ENCODE data around the gene COL18A1.

Gene COL18A1

DNA sequence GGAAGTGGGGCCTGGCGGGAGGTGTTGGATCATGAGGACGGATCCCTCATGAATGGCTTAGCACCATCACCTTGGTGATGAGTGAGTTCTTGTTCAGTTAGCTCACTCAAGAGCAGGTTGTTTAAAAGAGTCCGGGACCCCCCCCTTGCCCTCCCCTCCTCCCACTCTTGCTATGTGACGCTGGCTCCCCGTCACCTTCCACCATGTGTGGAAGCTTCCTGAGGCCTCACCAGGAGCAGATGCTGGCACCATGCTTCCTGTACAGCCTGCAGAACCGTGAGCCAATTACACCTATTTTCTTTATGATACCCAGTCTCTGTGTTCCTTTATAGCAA, 140.2 kb downstream of the COL18A1 start:
- ATAC-seq (ENCODE audit: low read depth) (no peak), DNase-seq (ENCODE audit: low spot score) (no peak)
- H3K36me3 ChIP-seq (ENCODE audit: low read depth), result no peaks in the 10 kb centered on the region
- no peaks in the 10 kb centered on the region for H3K27me3 ChIP-seq (ENCODE audit: insufficient read depth, poor library complexity, severe bottlenecking)
- H3K4me3 ChIP-seq (ENCODE audit: severe bottlenecking), result no peak overlapping the region
- no peak overlapping the region for H3K27ac ChIP-seq (ENCODE audit: poor library complexity, severe bottlenecking)
- no peaks in the 10 kb centered on the region for H3K4me1 ChIP-seq (ENCODE audit: insufficient read depth, poor library complexity, severe bottlenecking)
- TF ChIP-seq CTCF (IDR thresholded peaks at IDR 0.05; ENCODE audit: poor library complexity, severe bottlenecking), result no peak
- no peaks in the 10 kb centered on the region for H3K9me3 ChIP-seq (ENCODE audit: severe bottlenecking)

- no peak for ATAC-seq (ENCODE audit: low read depth)
- no peak for TF ChIP-seq CTCF (IDR thresholded peaks at IDR 0.05; ENCODE audit: poor library complexity, severe bottlenecking)
Observed at GRCh38 chr21:45545691-45546531, 140.9 kb downstream of the COL18A1 start.

GRCh38 chr21:45546636-45547544, 141.9 kb downstream of the COL18A1 start:
- no peak for TF ChIP-seq CTCF (IDR thresholded peaks at IDR 0.05; ENCODE audit: poor library complexity, severe bottlenecking)
- DNase-seq (ENCODE audit: low spot score) (no peak), ATAC-seq (ENCODE audit: low read depth) (no peak)
- H3K4me1 ChIP-seq (ENCODE audit: insufficient read depth, poor library complexity, severe bottlenecking), result peaks cover 8% of the 10 kb centered on the region
- H3K27ac ChIP-seq (ENCODE audit: poor library complexity, severe bottlenecking), result no peak overlapping the region
- no peak overlapping the region for H3K4me3 ChIP-seq (ENCODE audit: severe bottlenecking)
- no peaks in the 10 kb centered on the region for H3K27me3 ChIP-seq (ENCODE audit: insufficient read depth, poor library complexity, severe bottlenecking)
- no peaks in the 10 kb centered on the region for H3K9me3 ChIP-seq (ENCODE audit: severe bottlenecking)
- H3K36me3 ChIP-seq (ENCODE audit: low read depth), result no peaks in the 10 kb centered on the region

More at GRCh38 chr21:45545691-45546531, 140.9 kb downstream of the COL18A1 start:
- Histone ChIP-seq H3K27ac (ENCODE audit: poor library complexity, severe bottlenecking) (no peak overlapping the region), H3K4me1 (ENCODE audit: insufficient read depth, poor library complexity, severe bottlenecking) (no peaks in the 10 kb centered on the region), H3K36me3 (ENCODE audit: low read depth) (no peaks in the 10 kb centered on the region), H3K9me3 (ENCODE audit: severe bottlenecking) (no peaks in the 10 kb centered on the region), H3K4me3 (ENCODE audit: severe bottlenecking) (no peak overlapping the region), H3K27me3 (ENCODE audit: insufficient read depth, poor library complexity, severe bottlenecking) (no peaks in the 10 kb centered on the region)
- no peak for DNase-seq (ENCODE audit: low spot score)

DNA sequence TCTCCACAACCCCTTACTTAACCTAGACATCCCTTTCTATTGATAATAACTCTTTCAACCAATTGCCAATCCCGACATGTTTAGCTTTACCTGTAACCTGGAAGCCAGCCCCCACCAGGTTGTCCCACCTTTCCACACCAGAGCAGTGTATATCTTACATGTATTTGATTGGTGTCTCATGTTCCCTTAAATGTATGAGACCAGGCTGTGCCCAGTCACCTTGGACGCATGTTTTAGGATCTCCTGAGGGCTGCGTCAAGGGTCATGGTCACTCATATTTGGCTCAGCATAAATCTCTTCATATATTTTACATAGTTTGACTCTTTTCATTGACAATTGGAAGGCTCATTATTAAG, 142.6 kb downstream of the COL18A1 start:
- no peak for DNase-seq (ENCODE audit: low spot score)
- TF ChIP-seq CTCF (IDR thresholded peaks at IDR 0.05; ENCODE audit: poor library complexity, severe bottlenecking), result no peak
- peaks cover 8% of the 10 kb centered on the region for H3K4me1 ChIP-seq (ENCODE audit: insufficient read depth, poor library complexity, severe bottlenecking)
- H3K4me3 ChIP-seq (ENCODE audit: severe bottlenecking), result no peak overlapping the region
- no peak for ATAC-seq (ENCODE audit: low read depth)
- H3K9me3 ChIP-seq (ENCODE audit: severe bottlenecking), result no peaks in the 10 kb centered on the region
- H3K27ac ChIP-seq (ENCODE audit: poor library complexity, severe bottlenecking), result no peak overlapping the region
- no peaks in the 10 kb centered on the region for H3K27me3 ChIP-seq (ENCODE audit: insufficient read depth, poor library complexity, severe bottlenecking)
- H3K36me3 ChIP-seq (ENCODE audit: low read depth), result no peaks in the 10 kb centered on the region
